ENCODE measurements around the gene CATSPERZ. TPM values are rescaled to one million over a fixed set of nuclear protein-coding genes. Genes with fewer than 3 reads are reported as not detected.

Gene CATSPERZ
- total RNA-seq, 2 donors from 2014 or later, result 0.56 TPM; not detected in 1

GRCh38 chr11:64304316-64305072, 4.3 kb downstream of the CATSPERZ start:
- H3K9ac ChIP-seq (ENCODE audit: low read depth in 2 of 2, low read length in 2 of 2), result peak overlapping the region; percentile 58 to 89
- peak overlapping the region; percentile 45 for H3K4me3 ChIP-seq
- peaks cover 28% of the 10 kb centered on the region for H3K4me1 ChIP-seq
- peak overlapping the region; percentile 99 for H3K27ac ChIP-seq
- peak; percentile 97 for DNase-seq
- peaks cover 8% of the 10 kb centered on the region for H3K27me3 ChIP-seq
- H3K36me3 ChIP-seq, result no peaks in the 10 kb centered on the region
- H3K9me3 ChIP-seq, result no peaks in the 10 kb centered on the region
- peak; percentile 84 for TF ChIP-seq CTCF (IDR thresholded peaks at IDR 0.05)
- intact Hi-C loops (cut with DNase I), result loop anchor here (5.0 kb wide), 1 partner anchor 102 kb away; no protein-coding TSS in a partner anchor

- TF ChIP-seq CTCF (IDR thresholded peaks at IDR 0.05), result no peak
- DNase-seq, result peak; percentile 100
- H3K9me3 ChIP-seq, result no peaks in the 10 kb centered on the region
These were observed 5.0 kb downstream of the CATSPERZ start, which contains the start of gene ESRRA for GRCh38 chr11:64305075-64305690. Gene ESRRA, plus strand, starts transcription at chr11:64305524. Its CDS starts 1,656 bp downstream, at chr11:64307180.

GRCh38 chr11:64305691-64306562, 5.8 kb downstream of the CATSPERZ start:
- Histone ChIP-seq H3K9me3 (no peaks in the 10 kb centered on the region), H3K27me3 (no peaks in the 10 kb centered on the region), H3K9ac (ENCODE audit: low read depth in 2 of 2, low read length in 2 of 2) (peak overlapping the region; percentile 65 to 98), H3K36me3 (no peaks in the 10 kb centered on the region), H3K27ac (peak overlapping the region; percentile 85), H3K4me1 (peaks cover 13% of the 10 kb centered on the region), H3K4me3 (peak overlapping the region; percentile 61)
- intact Hi-C loops (cut with DNase I), result no loop called here
- TF ChIP-seq CTCF (IDR thresholded peaks at IDR 0.05), result peak; percentile 19
- DNase-seq, result peak; percentile 94

More at GRCh38 chr11:64305075-64305690, 5.0 kb downstream of the CATSPERZ start, which contains the start of gene ESRRA:
- no peaks in the 10 kb centered on the region for H3K36me3 ChIP-seq
- peak within 1 kb of the TSS; percentile 99 for H3K27ac ChIP-seq
- peak within 1 kb of the TSS; percentile 61 for H3K4me3 ChIP-seq
- H3K4me1 ChIP-seq, result peaks cover 21% of the 10 kb centered on the region
- intact Hi-C loops (cut with DNase I), result no loop called here
- peaks cover 1% of the 10 kb centered on the region for H3K27me3 ChIP-seq
- H3K9ac ChIP-seq (ENCODE audit: low read depth in 2 of 2, low read length in 2 of 2), result peak within 1 kb of the TSS; percentile 65 to 98

- no peak for DNase-seq
- H3K4me3 ChIP-seq, result peak overlapping the region; percentile 61
- intact Hi-C loops (cut with DNase I), result no loop called here
- H3K27ac ChIP-seq, result peak overlapping the region; percentile 85
- H3K36me3 ChIP-seq, result no peaks in the 10 kb centered on the region
- H3K4me1 ChIP-seq, result peaks cover 13% of the 10 kb centered on the region
- H3K9me3 ChIP-seq, result no peaks in the 10 kb centered on the region
- H3K27me3 ChIP-seq, result no peaks in the 10 kb centered on the region
- peak overlapping the region; percentile 65 to 98 for H3K9ac ChIP-seq (ENCODE audit: low read depth in 2 of 2, low read length in 2 of 2)
- no peak for TF ChIP-seq CTCF (IDR thresholded peaks at IDR 0.05)
These were observed 6.4 kb downstream of the CATSPERZ start for GRCh38 chr11:64306563-64306875.
